HepG2 (cell line): ENCODE results near the gene TMEM59. TPM values are rescaled to one million over a fixed set of nuclear protein-coding genes. Genes with fewer than 3 reads are reported as not detected.

Source experiments
- EP300 ChIP-seq, 3 experiments: sonication (generic) in 1 of 3; formaldehyde crosslinking in 1 of 3; IDR thresholded peaks; 2 replicates each; pipeline versions ENCODE4 v1.5.1 to v1.6.1; 2011 to 2020; ENCODE audit warnings: low read depth in 2 of 3, low read length in 2 of 3, borderline replicate concordance in 1 of 3, improper control_type of control experiment in 1 of 3, mild to moderate bottlenecking in 1 of 3, missing genetic modification reagents in 1 of 3, moderate library complexity in 1 of 3
- FOXP4 ChIP-seq: sonication (generic); formaldehyde crosslinking; IDR thresholded peaks from 2 replicates; pipeline ENCODE4 v1.4.0; 2020; ENCODE audit warnings: missing genetic modification reagents
- HOXD1 ChIP-seq: sonication (generic); formaldehyde crosslinking; IDR thresholded peaks from 2 replicates; pipeline ENCODE4 v1.5.0; 2020; ENCODE audit warnings: missing genetic modification reagents
- IKZF5 ChIP-seq: IDR thresholded peaks from 2 replicates; pipeline ENCODE4 v1.6.1; 2018; ENCODE audit warnings: missing genetic modification reagents, mild to moderate bottlenecking, missing compliant biosample characterization
- KDM3A ChIP-seq: IDR thresholded peaks from 2 replicates; pipeline ENCODE4 v1.6.1; 2018; ENCODE audit warnings: low read depth, missing compliant biosample characterization
- LCORL ChIP-seq, 2 experiments: fragments of 450-650 bp in 1 of 2; sonication (generic) in 1 of 2; formaldehyde crosslinking in 1 of 2; IDR thresholded peaks; 2 replicates each; pipeline versions ENCODE4 v1.5.0 to v1.6.1; 2017 to 2020; ENCODE audit warnings: antibody characterized with exemption in 1 of 2, missing genetic modification reagents in 1 of 2
- MYC ChIP-seq: sonication (generic); formaldehyde crosslinking; IDR thresholded peaks from 2 replicates; pipeline ENCODE4 v1.9.0; 2021; ENCODE audit warnings: missing genetic modification reagents, borderline replicate concordance
- PATZ1 ChIP-seq: sonication (generic); formaldehyde crosslinking; IDR thresholded peaks from 2 replicates; pipeline ENCODE4 v1.4.0; 2020; ENCODE audit warnings: missing genetic modification reagents
- RARA ChIP-seq: IDR thresholded peaks from 2 replicates; pipeline ENCODE4 v1.6.1; 2016; ENCODE audit warnings: missing genetic modification reagents, missing compliant biosample characterization
- TARDBP ChIP-seq: sonication (generic); formaldehyde crosslinking; IDR thresholded peaks from 2 replicates; pipeline ENCODE4 v1.8.0; 2022; ENCODE audit warnings: mild to moderate bottlenecking, missing genetic modification reagents
- ZGPAT ChIP-seq: IDR thresholded peaks from 2 replicates; pipeline ENCODE4 v1.6.1; 2016; ENCODE audit warnings: mild to moderate bottlenecking
- ZNF317 ChIP-seq: sonication (generic); formaldehyde crosslinking; IDR thresholded peaks from 2 replicates; pipeline ENCODE4 v1.5.0; 2020; ENCODE audit warnings: mild to moderate bottlenecking, missing genetic modification reagents
- ZNF451 ChIP-seq: sonication (generic); formaldehyde crosslinking; IDR thresholded peaks from 2 replicates; pipeline ENCODE4 v1.5.0; 2020; ENCODE audit warnings: mild to moderate bottlenecking, missing genetic modification reagents
- ZNF589 ChIP-seq: sonication (generic); formaldehyde crosslinking; conservative IDR thresholded peaks from 2 replicates; pipeline ENCODE4 v1.8.0; 2022; ENCODE audit warnings: mild to moderate bottlenecking, moderate library complexity, missing genetic modification reagents
- ZZZ3 ChIP-seq: sonication (generic); formaldehyde crosslinking; IDR thresholded peaks from 2 replicates; pipeline ENCODE4 v1.4.0; 2020; ENCODE audit warnings: missing genetic modification reagents, mild to moderate bottlenecking, borderline replicate concordance
- polyA plus RNA-seq, 8 experiments: library from polyadenylated mRNA; depleted of rRNA in 3 of 8; stranded (reverse) in 7 of 8; unstranded in 1 of 8; fragments of >200 nt; fragmentation: Illumina TruSeq in 4 of 8; extraction: Trizol in 4 of 8; gene quantifications; 2 replicates each; pipeline versions ENCODE4 v1.2.1 to v1.2.3, GENCODE V29; 2011 to 2016; ENCODE audit warnings: low read depth in 4 of 8, missing spikeins in 1 of 8, mixed read lengths in 1 of 8; ENCODE audit not compliant: insufficient read depth in 1 of 8
- total RNA-seq, 5 experiments: library from RNA; depleted of rRNA; stranded (reverse); fragments of >200 nt; fragmentation: Illumina TruSeq; extraction: Trizol; gene quantifications; 2 replicates each; pipeline ENCODE4 v1.2.3, GENCODE V29; 2016; ENCODE audit warnings: low read depth in 1 of 5
- TF ChIP-seq, protein P1 (sequence below): sonication (generic); formaldehyde crosslinking; IDR thresholded peaks from 2 replicates; pipeline ENCODE4 v1.5.0; 2020; ENCODE audit warnings: mild to moderate bottlenecking, missing genetic modification reagents, borderline replicate concordance
- TF ChIP-seq, protein P2 (sequence below): sonication (generic); formaldehyde crosslinking; IDR thresholded peaks from 2 replicates; pipeline ENCODE4 v1.4.0; 2020; ENCODE audit warnings: missing genetic modification reagents, mild to moderate bottlenecking, borderline replicate concordance

Gene TMEM59
- total and polyA plus RNA-seq, 2 of the 13 experiments (the other 11 are each of a cell fraction or from before 2014, with no cell fraction given) = 147 to 363 TPM

GRCh38 chr1:53982034-53982762, 70.8 kb downstream of the TMEM59 start (continued):
- 0 out of 2 replicates have a peak, but pooled peaks have one; percentile 42 for TF ChIP-seq IKZF5 (CRISPR knock-in tag)
- TF ChIP-seq, protein P1, sequence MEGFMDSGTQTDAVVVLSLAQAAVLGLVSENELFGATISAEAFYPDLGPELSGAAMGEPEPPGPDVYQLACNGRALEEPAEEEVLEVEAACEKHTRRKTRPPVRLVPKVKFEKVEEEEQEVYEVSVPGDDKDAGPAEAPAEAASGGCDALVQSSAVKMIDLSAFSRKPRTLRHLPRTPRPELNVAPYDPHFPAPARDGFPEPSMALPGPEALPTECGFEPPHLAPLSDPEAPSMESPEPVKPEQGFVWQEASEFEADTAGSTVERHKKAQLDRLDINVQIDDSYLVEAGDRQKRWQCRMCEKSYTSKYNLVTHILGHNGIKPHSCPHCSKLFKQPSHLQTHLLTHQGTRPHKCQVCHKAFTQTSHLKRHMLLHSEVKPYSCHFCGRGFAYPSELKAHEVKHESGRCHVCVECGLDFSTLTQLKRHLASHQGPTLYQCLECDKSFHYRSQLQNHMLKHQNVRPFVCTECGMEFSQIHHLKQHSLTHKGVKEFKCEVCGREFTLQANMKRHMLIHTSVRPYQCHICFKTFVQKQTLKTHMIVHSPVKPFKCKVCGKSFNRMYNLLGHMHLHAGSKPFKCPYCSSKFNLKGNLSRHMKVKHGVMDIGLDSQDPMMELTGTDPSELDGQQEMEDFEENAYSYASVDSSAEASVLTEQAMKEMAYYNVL (CRISPR knock-in tag) = peak; percentile 46; the same call in 1 of the 2 replicates
- TF ChIP-seq RARA (CRISPR knock-in tag) = peak; percentile 28
- peak; percentile 45; the same call in 1 of the 2 replicates for TF ChIP-seq FOXP4 (CRISPR knock-in tag)
- TF ChIP-seq, protein P2, sequence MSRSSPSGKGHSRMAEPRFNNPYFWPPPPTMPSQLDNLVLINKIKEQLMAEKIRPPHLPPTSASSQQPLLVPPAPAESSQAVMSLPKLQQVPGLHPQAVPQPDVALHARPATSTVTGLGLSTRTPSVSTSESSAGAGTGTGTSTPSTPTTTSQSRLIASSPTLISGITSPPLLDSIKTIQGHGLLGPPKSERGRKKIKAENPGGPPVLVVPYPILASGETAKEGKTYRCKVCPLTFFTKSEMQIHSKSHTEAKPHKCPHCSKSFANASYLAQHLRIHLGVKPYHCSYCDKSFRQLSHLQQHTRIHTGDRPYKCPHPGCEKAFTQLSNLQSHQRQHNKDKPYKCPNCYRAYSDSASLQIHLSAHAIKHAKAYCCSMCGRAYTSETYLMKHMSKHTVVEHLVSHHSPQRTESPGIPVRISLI = peak; percentile 59; the same call in 1 of the 2 replicates
- TF ChIP-seq LCORL (IDR thresholded peaks at IDR 0.05) = no peak
- peak; percentile 51; the same call in 1 of the 2 replicates for TF ChIP-seq LCORL (CRISPR knock-in tag; IDR thresholded peaks at IDR 0.05)
- peak; percentile 24; the same call in 1 of the 2 replicates for TF ChIP-seq MYC
- peak; percentile 74 for TF ChIP-seq PATZ1 (CRISPR knock-in tag)
- TF ChIP-seq HOXD1 (CRISPR knock-in tag) = no peak
- TF ChIP-seq EP300 (IDR thresholded peaks at IDR 0.05; ENCODE audit: low read depth in 2 of 2, low read length in 2 of 2) = 0 out of 4 replicates have a peak, but pooled peaks of 1 of the 2 experiments have one; percentile 14
- TF ChIP-seq EP300 (CRISPR knock-in tag; IDR thresholded peaks at IDR 0.05; ENCODE audit: borderline replicate concordance) = no peak
- peak; percentile 52 for TF ChIP-seq ZGPAT (CRISPR knock-in tag)
- TF ChIP-seq ZNF451 (CRISPR knock-in tag) = 0 out of 2 replicates have a peak, but pooled peaks have one; percentile 45
- 0 out of 2 replicates have a peak, but pooled peaks have one; percentile 30 for TF ChIP-seq KDM3A (CRISPR knock-in tag)
- no peak for TF ChIP-seq ZNF589 (CRISPR knock-in tag)
- TF ChIP-seq ZZZ3 (CRISPR knock-in tag) = no peak
- peak; percentile 72 for TF ChIP-seq TARDBP (CRISPR knock-in tag)
- 0 out of 2 replicates have a peak, but pooled peaks have one; percentile 20 for TF ChIP-seq ZNF317 (CRISPR knock-in tag)
